Heart left ventricle (tissue), 16 donors: Measurements from ENCODE around the gene B3GAT1. TPM values are rescaled to one million over a fixed set of nuclear protein-coding genes. Genes with fewer than 3 reads are reported as not detected.

ENCODE experiments used
- ATAC-seq, 4 donors: fragments of 200-7000 bp; cut with Tn5 transposase; one replicate each; pipeline ENCODE4 v1.9.1; 2020 to 2022; ENCODE audit warnings: moderate library complexity in 4 of 4, mild to moderate bottlenecking in 3 of 4, moderate number of reproducible peaks in 1 of 4
- DNase-seq, 5 donors: peaks; one replicate each; pipeline ENCODE4 v3.0.0-alpha.2; 2020
- H3K27ac ChIP-seq, 12 donors: fragments of 200-600 bp; sonication (generic) in 4 of 12; one replicate each; pipeline versions ENCODE4 v1.5.0 to v1.8.0; 2016 to 2022; ENCODE audit warnings: mild to moderate bottlenecking in 2 of 12
- H3K27me3 ChIP-seq, 9 donors: fragments of 200-600 bp; sonication (generic) in 2 of 9; one replicate each; pipeline versions ENCODE4 v1.5.1 to v1.8.0; 2016 to 2022; ENCODE audit warnings: mild to moderate bottlenecking in 3 of 9
- H3K36me3 ChIP-seq, 9 donors: fragments of 200-600 bp; sonication (generic) in 2 of 9; one replicate each; pipeline versions ENCODE4 v1.5.0 to v1.8.0; 2018 to 2022; ENCODE audit warnings: mild to moderate bottlenecking in 2 of 9
- H3K4me1 ChIP-seq, 12 donors: fragments of 200-600 bp; sonication (generic) in 4 of 12; one replicate each; pipeline versions ENCODE4 v1.5.0 to v1.8.0; 2016 to 2022; ENCODE audit warnings: mild to moderate bottlenecking in 3 of 12
- H3K4me3 ChIP-seq, 12 donors: fragments of 200-600 bp; sonication (generic) in 4 of 12; one replicate each; pipeline versions ENCODE4 v1.5.0 to v1.8.0; 2017 to 2022; ENCODE audit warnings: mild to moderate bottlenecking in 9 of 12, moderate library complexity in 4 of 12
- H3K9me3 ChIP-seq, 12 donors: fragments of 200-600 bp; sonication (generic) in 4 of 12; one replicate each; pipeline versions ENCODE4 v1.5.0 to v1.8.0; 2016 to 2022; ENCODE audit warnings: mild to moderate bottlenecking in 1 of 12
- CTCF ChIP-seq, 12 donors: fragments of 200-600 bp; sonication (generic) in 4 of 12; IDR thresholded peaks; one replicate each; pipeline versions ENCODE4 v1.5.0 to v1.8.0; 2018 to 2022; ENCODE audit warnings: antibody characterized with exemption in 12 of 12, mild to moderate bottlenecking in 5 of 12
- POLR2A ChIP-seq, 2 donors: fragments of 450-650 bp; IDR thresholded peaks; one replicate each; pipeline ENCODE4 v1.6.1; 2017; ENCODE audit warnings: antibody characterized with exemption in 2 of 2, mild to moderate bottlenecking in 2 of 2, moderate library complexity in 2 of 2
- WGBS, 4 donors: extraction: QIAGEN DNeasy Blood & Tissue Kit in 2 of 4; methylation state at CpG; one replicate each; pipeline versions ENCODE4 v1.1.5 to v1.1.7; 2013 to 2018; 5-methylcytosine and 5-hydroxymethylcytosine counted together
- intact Hi-C, 10 donors: fragments of 100-400 bp; cut with DNase I; formaldehyde crosslinking; loops; one replicate each; pipeline versions ENCODE4 v1.11.1 to v1.14.2; 2022
- polyA plus RNA-seq, 2 donors: library from polyadenylated mRNA; stranded (reverse); fragments of 200-250 nt; gene quantifications; one replicate each; pipeline ENCODE4 v1.2.3, GENCODE V29; 2013
- total RNA-seq, 9 donors: library from RNA; depleted of rRNA in 2 of 9; stranded (reverse); fragments of >200 nt in 2 of 9; fragmentation: NEBNext Ultra II Directional in 3 of 9; extraction: Animal tissue kit (Norgen Biotek cat#: 25700) in 3 of 9; gene quantifications; one replicate each; pipeline versions ENCODE4 v1.1.0 to v1.2.4, GENCODE V29; 2016 to 2023
- donor health status: ischemic (EF 13 %, LVEDD 7.1; RV severe dilation, severe dysfunction).
- donor health status: healthy with polysubstance abuse.
- donor health status: DM: no; HTN: yes; CAD: no.
- donor health status: DM: no; HTN: no; CAD: no.
- donor health status: ischemic (EF 25% LVEDD 6.9; RV normal size, moderate dysfunction).
- donor health status: ischemic (EF 25% LVEDD 5.7; RV mildly dilated, moderate dysfunction).
- donor health status: healthy.
- donor health status: DM: yes; HTN: yes; CAD: no.
- donor health status: ischemic (EF 35%, LVEDD 5.7; RV mildly dilated, moderate dysfunction).
- donor health status: nonischemic (EF 11% LVEDD 7.7; RV severe dilation, severe dysfunction).
- donor health status: DM: yes; HTN: yes; CAD: no.
- donor health status: PGD.
- donor health status: ischemic (EF 29% LVEDD 5.4; RV normal size, mild dysfunction).
- donor health status: nonischemic (EF 23%, LVEDD 6.1; RV moderate dilation, normal function).

B3GAT1 gene
- total and polyA plus RNA-seq, 11 donors: 0.04 to 0.64 (median 0.09) TPM; not detected in 4

- H3K4me3 ChIP-seq: no peak overlapping the region
- H3K27ac ChIP-seq: no peak overlapping the region
- TF ChIP-seq CTCF (IDR thresholded peaks at IDR 0.05): no peak
- no peak for TF ChIP-seq POLR2A (IDR thresholded peaks at IDR 0.05)
- ATAC-seq: no peak
- H3K36me3 ChIP-seq: no peaks in the 10 kb centered on the region
- H3K9me3 ChIP-seq: peaks cover 0 to 10% (median 0%) of the 10 kb centered on the region in 12 donors
- intact Hi-C loops: no loop called here
- H3K27me3 ChIP-seq: peaks cover 0 to 7% (median 0%) of the 10 kb centered on the region in 9 donors
- 89 to 93% (median 90%) methylated on average over 9 of the region's 9 CpGs for WGBS, 4 donors
- H3K4me1 ChIP-seq: no peaks in the 10 kb centered on the region
- no peak for DNase-seq
Measured at GRCh38 chr11:134350381-134350780, 61.7 kb downstream of the B3GAT1 start.

DNA sequence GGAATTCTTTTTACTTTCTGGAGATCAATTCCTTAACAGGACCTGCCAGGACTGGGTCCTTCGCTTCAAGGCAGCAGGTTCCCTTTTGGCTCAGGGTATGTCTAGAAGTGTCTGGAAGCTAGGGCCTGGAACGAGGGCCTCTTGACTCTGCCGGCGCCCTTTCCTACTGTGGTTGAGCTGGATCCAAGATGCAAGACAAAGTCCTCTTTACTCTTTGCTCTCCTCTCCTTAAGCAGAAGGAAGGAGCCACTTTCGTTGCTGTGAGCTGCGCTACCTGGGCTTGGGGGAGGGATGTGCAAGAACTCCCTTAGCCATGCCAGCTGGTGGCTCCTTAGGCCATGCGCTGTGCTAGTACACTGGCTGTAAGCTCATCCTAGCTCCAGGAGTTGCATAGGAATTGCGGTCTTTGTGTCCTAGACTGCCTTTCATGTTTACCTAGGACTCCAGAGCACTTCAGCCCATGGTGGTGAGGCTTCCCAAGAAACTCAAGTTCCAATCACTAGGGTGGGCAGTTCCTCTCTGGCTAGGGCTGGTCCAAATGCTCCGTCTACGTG, 62.2 kb downstream of the B3GAT1 start:
- Histone ChIP-seq H3K4me1 (no peaks in the 10 kb centered on the region), H3K4me3 (no peak overlapping the region), H3K36me3 (no peaks in the 10 kb centered on the region), H3K9me3 (peaks cover 0 to 10% (median 0%) of the 10 kb centered on the region in 12 donors), H3K27ac (no peak overlapping the region), H3K27me3 (peaks cover 0 to 7% (median 0%) of the 10 kb centered on the region in 9 donors)
- 73 to 80% (median 75%) methylated on average over 9 to 10 of the region's 10 CpGs for WGBS, 4 donors
- intact Hi-C loops: no loop called here
- no peak for DNase-seq
- no peak for TF ChIP-seq POLR2A (IDR thresholded peaks at IDR 0.05)
- no peak for TF ChIP-seq CTCF (IDR thresholded peaks at IDR 0.05)
- ATAC-seq: no peak

- ATAC-seq (no peak), DNase-seq (no peak)
- Histone ChIP-seq H3K9me3 (peaks cover 0 to 8% (median 0%) of the 10 kb centered on the region in 12 donors), H3K36me3 (no peaks in the 10 kb centered on the region), H3K4me3 (no peak overlapping the region), H3K4me1 (no peaks in the 10 kb centered on the region), H3K27me3 (peaks cover 0 to 7% (median 0%) of the 10 kb centered on the region in 9 donors), H3K27ac (no peak overlapping the region)
- WGBS, 4 donors: 49 to 61% (median 56%) methylated on average over 6 of the region's 6 CpGs
- intact Hi-C loops: no loop called here
- TF ChIP-seq CTCF (IDR thresholded peaks at IDR 0.05) (no peak), POLR2A (IDR thresholded peaks at IDR 0.05) (no peak)
Measured at GRCh38 chr11:134349109-134349801, 62.8 kb downstream of the B3GAT1 start.

- H3K4me1 ChIP-seq: no peaks in the 10 kb centered on the region
- no peak for TF ChIP-seq POLR2A (IDR thresholded peaks at IDR 0.05)
- no peak for TF ChIP-seq CTCF (IDR thresholded peaks at IDR 0.05)
- peaks cover 0 to 14% (median 0%) of the 10 kb centered on the region in 9 donors for H3K27me3 ChIP-seq
- H3K27ac ChIP-seq: no peak overlapping the region
- WGBS, 4 donors: 74 to 82% (median 79%) methylated on average over 10 of the region's 10 CpGs
- intact Hi-C loops: no loop called here
- H3K36me3 ChIP-seq: no peaks in the 10 kb centered on the region
- no peak for ATAC-seq
- DNase-seq: no peak
- no peak overlapping the region for H3K4me3 ChIP-seq
- no peaks in the 10 kb centered on the region for H3K9me3 ChIP-seq
Measured at GRCh38 chr11:134347441-134347840, 64.6 kb downstream of the B3GAT1 start.
